G401.6 (cell line): ENCODE measurements around the gene FUOM.
A peak's percentile ranks its signal among the peaks of the same experiment; 100 is the strongest.
"Not testable (repeated sequence)": the region's sequence is repeated elsewhere in the genome, so short reads cannot be mapped to it uniquely, and the experiment has no call there.

Source experiments
- FAIRE-seq: peaks from 2 replicates; lab custom pipeline; 2012; peaks lifted over from hg19 to GRCh38; lab: Jason Lieb, UNC

The FUOM gene

GRCh38 chr10:133388236-133388972 is 30.6 kb upstream of the FUOM start:
- peak; percentile 81 for FAIRE-seq

- FAIRE-seq = not testable (repeated sequence)
Measured at GRCh38 chr10:133386951-133387350, 29.1 kb upstream of the FUOM start.

- FAIRE-seq = no peak
Measured at GRCh38 chr10:133385214-133385613, 27.4 kb upstream of the FUOM start.

- no peak for FAIRE-seq
Measured at GRCh38 chr10:133384071-133384470, 26.3 kb upstream of the FUOM start.

- no peak for FAIRE-seq
Measured at GRCh38 chr10:133383551-133383950, 25.7 kb upstream of the FUOM start.

- no peak for FAIRE-seq
Measured at GRCh38 chr10:133381036-133381435, 23.2 kb upstream of the FUOM start.

- FAIRE-seq = no peak
Measured at GRCh38 chr10:133379801-133380666, 22.2 kb upstream of the FUOM start.

GRCh38 chr10:133379152-133379800 is 21.5 kb upstream of the FUOM start, which contains the start of gene PAOX:
Gene PAOX, plus strand, starts transcription at chr10:133379262. Its CDS starts 55 bp downstream, at chr10:133379317.
- FAIRE-seq = no peak

- no peak for FAIRE-seq
Measured at GRCh38 chr10:133378251-133379096, 20.7 kb upstream of the FUOM start.

- no peak for FAIRE-seq
Measured at GRCh38 chr10:133377818-133378250, 20.0 kb upstream of the FUOM start.

GRCh38 chr10:133377025-133377817 is 19.4 kb upstream of the FUOM start:
- FAIRE-seq = no peak

- FAIRE-seq = not testable (repeated sequence)
Measured at GRCh38 chr10:133376183-133376582, 18.4 kb upstream of the FUOM start.

GRCh38 chr10:133375357-133376115 is 17.7 kb upstream of the FUOM start:
- FAIRE-seq = no peak

- no peak for FAIRE-seq
Measured at GRCh38 chr10:133373174-133374090, 15.6 kb upstream of the FUOM start, which contains the start of gene ECHS1. Gene ECHS1, minus strand, starts transcription at chr10:133373354. Its CDS starts 21 bp downstream, at chr10:133373333.

GRCh38 chr10:133372507-133372906 is 14.7 kb upstream of the FUOM start:
- FAIRE-seq = no peak

GRCh38 chr10:133370030-133370786 is 12.4 kb upstream of the FUOM start:
- FAIRE-seq = no peak

GRCh38 chr10:133368153-133368552 is 10.3 kb upstream of the FUOM start:
- no peak for FAIRE-seq

- FAIRE-seq = not testable (repeated sequence)
Measured at GRCh38 chr10:133367461-133367860, 9.6 kb upstream of the FUOM start.
